Measurements from ENCODE around the gene TMEM184C. TPM values are rescaled to one million over a fixed set of nuclear protein-coding genes. Genes with fewer than 3 reads are reported as not detected.

TMEM184C gene
- total RNA-seq, 1 experiment from 2014 or later, result 43.8 TPM

DNA sequence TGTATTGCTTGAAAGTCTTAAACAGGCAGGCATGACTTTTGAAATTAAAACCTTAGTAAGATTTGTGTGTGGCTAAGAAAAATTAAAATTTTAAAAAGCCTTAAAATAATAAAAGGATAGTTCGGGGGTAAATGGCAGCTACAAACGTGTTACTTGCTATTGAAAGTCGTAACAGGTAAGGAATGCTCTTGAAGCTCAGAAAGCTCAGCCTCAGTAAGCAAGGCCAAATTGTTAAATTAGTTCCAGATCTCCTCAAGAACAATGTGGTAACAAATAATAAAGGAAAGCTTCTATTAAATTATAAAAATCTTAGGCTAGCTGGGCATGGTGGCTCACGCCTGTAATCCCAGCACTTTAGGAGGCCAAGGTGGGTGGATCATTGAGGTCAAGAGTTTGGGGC is 41.3 kb downstream of the TMEM184C start:
- Histone ChIP-seq H3T11ph (ENCODE audit: low read length) (no peak overlapping the region), H2AFZ (ENCODE audit: low read length) (no peak overlapping the region), H4K91ac (ENCODE audit: insufficient read length, low read depth, low read length) (no peak overlapping the region), H3K27ac (ENCODE audit: insufficient read length, low read depth, low read length) (no peak overlapping the region), H3K79me1 (ENCODE audit: insufficient read depth, low read depth, low read length, poor library complexity, severe bottlenecking) (no peaks in the 10 kb centered on the region), H2BK15ac (ENCODE audit: low read depth, low read length) (no peak overlapping the region), H4K5ac (ENCODE audit: insufficient read length, low read depth, low read length) (no peak overlapping the region), H3K4me1 (ENCODE audit: insufficient read depth, low read length) (no peaks in the 10 kb centered on the region; the same call in 1 of the 2 replicates), H2BK120ac (ENCODE audit: low read depth, low read length, poor library complexity, severe bottlenecking) (no peak overlapping the region), H3K9me3 (ENCODE audit: control insufficient read depth, low read depth, low read length) (no peaks in the 10 kb centered on the region), H3K23ac (ENCODE audit: insufficient read length, low read depth, low read length) (no peak overlapping the region), H4K8ac (replicated peaks; ENCODE audit: insufficient read length, low read depth, low read length) (no peak overlapping the region), H2BK20ac (ENCODE audit: low read depth, low read length, poor library complexity, severe bottlenecking) (no peak overlapping the region), H3K18ac (ENCODE audit: insufficient read length, low read depth, low read length) (no peak overlapping the region), H3K4ac (ENCODE audit: low read depth, low read length) (no peak overlapping the region), H3K27me3 (ENCODE audit: insufficient read depth, low read length) (no peaks in the 10 kb centered on the region), H4K20me1 (ENCODE audit: control insufficient read depth, insufficient read depth, insufficient read length) (no peaks in the 10 kb centered on the region), H3K56ac (ENCODE audit: insufficient read length, low read depth, low read length) (no peak overlapping the region), H3K23me2 (ENCODE audit: insufficient read length, low read depth, low read length, poor library complexity, severe bottlenecking) (no peaks in the 10 kb centered on the region), H2BK5ac (ENCODE audit: insufficient read length, low read length) (no peak overlapping the region), H2AK5ac (ENCODE audit: insufficient read length, low read length) (no peak overlapping the region), H3K79me2 (ENCODE audit: insufficient read depth, low read length) (no peaks in the 10 kb centered on the region), H3K14ac (ENCODE audit: insufficient read depth, low read length) (no peak overlapping the region), H3K9ac (ENCODE audit: extremely low read depth, insufficient read length, low read length) (no peak overlapping the region), H2BK12ac (ENCODE audit: insufficient read length, low read depth, low read length) (no peak overlapping the region), H3K4me2 (ENCODE audit: insufficient read depth, insufficient read length, low read length) (no peak overlapping the region)
- peaks cover 13 to 17% of the 10 kb centered on the region in 2 experiments for H3K4me1 Mint-ChIP-seq
- no peak overlapping the region for H3K27ac Mint-ChIP-seq
- no peaks in the 10 kb centered on the region for H3K9me3 Mint-ChIP-seq
- DNase-seq, result no peak
- peaks cover 20 to 74% (median 58%) of the 10 kb centered on the region in 3 experiments for H3K36me3 Mint-ChIP-seq (ENCODE audit: insufficient read depth in 1 of 3, low read depth in 3 of 3)
- TF ChIP-seq, protein P1, sequence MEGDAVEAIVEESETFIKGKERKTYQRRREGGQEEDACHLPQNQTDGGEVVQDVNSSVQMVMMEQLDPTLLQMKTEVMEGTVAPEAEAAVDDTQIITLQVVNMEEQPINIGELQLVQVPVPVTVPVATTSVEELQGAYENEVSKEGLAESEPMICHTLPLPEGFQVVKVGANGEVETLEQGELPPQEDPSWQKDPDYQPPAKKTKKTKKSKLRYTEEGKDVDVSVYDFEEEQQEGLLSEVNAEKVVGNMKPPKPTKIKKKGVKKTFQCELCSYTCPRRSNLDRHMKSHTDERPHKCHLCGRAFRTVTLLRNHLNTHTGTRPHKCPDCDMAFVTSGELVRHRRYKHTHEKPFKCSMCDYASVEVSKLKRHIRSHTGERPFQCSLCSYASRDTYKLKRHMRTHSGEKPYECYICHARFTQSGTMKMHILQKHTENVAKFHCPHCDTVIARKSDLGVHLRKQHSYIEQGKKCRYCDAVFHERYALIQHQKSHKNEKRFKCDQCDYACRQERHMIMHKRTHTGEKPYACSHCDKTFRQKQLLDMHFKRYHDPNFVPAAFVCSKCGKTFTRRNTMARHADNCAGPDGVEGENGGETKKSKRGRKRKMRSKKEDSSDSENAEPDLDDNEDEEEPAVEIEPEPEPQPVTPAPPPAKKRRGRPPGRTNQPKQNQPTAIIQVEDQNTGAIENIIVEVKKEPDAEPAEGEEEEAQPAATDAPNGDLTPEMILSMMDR (conservative IDR thresholded peaks at IDR 0.05), result no peak
- no peaks in the 10 kb centered on the region; the same call in 1 of the 2 replicates for H3K27me3 Mint-ChIP-seq (ENCODE audit: low read depth)
- WGBS (ENCODE audit: extremely low coverage, insufficient read length, low lambda C conversion rate), result no CpG with 5 or more reads among the region's 4 CpGs
- no peak overlapping the region for H3K4me3 Mint-ChIP-seq
